Stimulated activated CD8-positive, alpha-beta memory T cell treated with anti-CD3 and anti-CD28 coated beads, Interleukin-15, amount 100 ng/mL, for 4 hours (primary cell): ENCODE measurements around the gene B3GAT3.
"Not testable (repeated sequence)": the region's sequence is repeated elsewhere in the genome, so short reads cannot be mapped to it uniquely, and the experiment has no call there.

ENCODE experiments used
- DNase-seq, 2 donors: peaks; one replicate each; pipeline ENCODE4 v3.0.0-alpha.2; 2020; ENCODE audit warnings: low read depth in 2 of 2

The B3GAT3 gene

GRCh38 chr11:62621567-62622470 is at the start of gene B3GAT3:
Gene B3GAT3 (minus strand): TSS chr11:62621986. CDS start chr11:62621947, 39 bp downstream.
- DNase-seq = peak; percentile 97

- DNase-seq = no peak
Measured at GRCh38 chr11:62671236-62671607, 49.4 kb upstream of the B3GAT3 start.

GRCh38 chr11:62669420-62670161 is 47.8 kb upstream of the B3GAT3 start:
- DNase-seq = no peak

GRCh38 chr11:62667460-62667859 is 45.7 kb upstream of the B3GAT3 start:
- DNase-seq = no peak

GRCh38 chr11:62666259-62666926 is 44.6 kb upstream of the B3GAT3 start:
- no peak for DNase-seq

- DNase-seq = peak; percentile 62 to 68
Measured at GRCh38 chr11:62665599-62666258, 43.9 kb upstream of the B3GAT3 start.

- DNase-seq = peak; percentile 89 to 91
Measured at GRCh38 chr11:62665075-62665598, 43.4 kb upstream of the B3GAT3 start, which contains the start of the genes C11orf98 and CSKMT. Gene C11orf98 (minus strand): TSS chr11:62665210. CDS start chr11:62665169, 41 bp downstream. Gene CSKMT (plus strand): TSS chr11:62665312. CDS start chr11:62665880, 568 bp downstream.

GRCh38 chr11:62664405-62665074 is 42.8 kb upstream of the B3GAT3 start:
- DNase-seq = peak in 1 of 2 donors; percentile 19

- no peak for DNase-seq
Measured at GRCh38 chr11:62656796-62657429, 35.1 kb upstream of the B3GAT3 start.

- DNase-seq = no peak
Measured at GRCh38 chr11:62654297-62654696, 32.5 kb upstream of the B3GAT3 start.

GRCh38 chr11:62652161-62653006 is 30.6 kb upstream of the B3GAT3 start:
- DNase-seq = no peak

- not testable (repeated sequence) for DNase-seq
Measured at GRCh38 chr11:62650283-62650682, 28.5 kb upstream of the B3GAT3 start.

- no peak for DNase-seq
Measured at GRCh38 chr11:62649486-62649885, 27.7 kb upstream of the B3GAT3 start.

- DNase-seq = no peak
Measured at GRCh38 chr11:62648967-62649364, 27.2 kb upstream of the B3GAT3 start.

- DNase-seq = no peak
Measured at GRCh38 chr11:62648185-62648966, 26.6 kb upstream of the B3GAT3 start.

GRCh38 chr11:62647609-62648005 is 25.8 kb upstream of the B3GAT3 start:
- no peak for DNase-seq

GRCh38 chr11:62646825-62647608 is 25.2 kb upstream of the B3GAT3 start:
- DNase-seq = no peak
